NCI-H1105 treated with DMSO at 0.1 percent for 48 hours (cell line): Measurements from ENCODE around the gene MFSD2B.

Experiments
- DNase-seq: peaks from one replicate; lab custom pipeline; 2025; lab: John Stamatoyannopoulos, UW

Gene MFSD2B

DNA sequence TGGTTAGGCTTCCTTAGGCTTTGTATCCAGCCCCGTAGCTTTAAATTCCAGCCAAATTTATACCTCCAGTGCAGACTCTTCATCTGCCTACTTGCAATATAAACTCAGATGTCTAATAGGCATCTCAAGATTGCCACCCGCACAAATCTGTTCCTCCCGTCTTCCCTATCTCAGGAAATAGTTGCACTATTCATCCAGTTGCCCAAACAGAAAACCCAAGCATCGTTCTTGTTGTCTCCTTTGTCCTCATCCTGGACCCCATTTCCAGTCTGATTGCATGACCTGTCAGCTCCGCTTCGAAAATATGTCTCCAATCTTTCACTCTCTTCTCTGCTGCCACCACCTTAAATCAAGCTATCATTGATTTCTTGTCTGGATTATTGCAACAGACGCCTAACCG lies 41.9 kb downstream of the MFSD2B start:
- DNase-seq = no peak

DNA sequence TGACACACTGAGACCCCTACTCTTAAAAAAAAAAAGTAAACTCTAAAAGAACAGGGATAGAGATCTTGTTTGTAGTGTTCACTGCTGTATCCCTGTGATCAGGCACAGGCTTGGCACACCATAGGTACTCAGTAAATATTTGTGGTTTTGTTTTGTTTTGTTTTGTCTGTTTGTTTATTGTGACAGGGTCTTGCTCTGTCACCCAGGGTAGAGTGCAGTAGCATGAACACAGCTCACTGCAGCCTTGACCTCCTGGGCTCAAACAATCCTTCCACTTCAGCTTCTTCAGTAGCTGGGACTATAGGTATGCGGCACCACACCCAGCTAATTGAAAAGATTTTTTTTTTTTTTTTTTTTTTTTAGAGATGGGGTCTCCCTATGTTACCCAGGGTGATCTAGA lies 43.1 kb downstream of the MFSD2B start:
- DNase-seq = no peak

DNA sequence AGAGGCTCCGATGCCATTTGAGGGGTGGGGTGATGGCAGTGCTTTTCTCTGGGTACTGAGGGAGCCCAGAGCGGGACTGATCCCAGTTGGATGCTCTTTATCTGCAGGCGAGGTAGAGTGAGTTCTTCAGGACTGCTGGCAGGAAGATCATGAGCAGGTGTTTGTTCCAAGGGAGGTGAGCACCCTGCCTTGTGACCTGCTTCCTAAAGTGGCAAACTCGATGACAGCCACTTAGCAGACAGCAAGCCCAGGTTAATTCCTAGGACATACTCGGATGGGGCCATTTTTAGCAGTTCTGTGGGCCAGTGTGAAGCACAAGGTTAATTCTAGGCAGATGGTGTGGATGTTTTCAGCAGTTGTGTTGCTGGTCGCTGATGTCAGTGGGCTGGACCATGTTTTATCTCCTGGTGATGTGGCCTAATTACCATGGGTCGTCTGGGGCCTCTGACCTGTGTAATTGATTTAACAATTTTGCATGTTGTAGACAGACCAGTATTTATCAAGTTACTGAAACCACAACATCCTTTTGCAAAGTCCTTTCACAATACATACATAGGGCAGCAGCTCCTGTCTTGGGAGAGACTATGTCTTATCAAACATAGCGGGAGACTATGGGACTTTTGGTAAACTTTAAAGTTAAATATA lies 44.6 kb downstream of the MFSD2B start:
- DNase-seq = no peak

DNA sequence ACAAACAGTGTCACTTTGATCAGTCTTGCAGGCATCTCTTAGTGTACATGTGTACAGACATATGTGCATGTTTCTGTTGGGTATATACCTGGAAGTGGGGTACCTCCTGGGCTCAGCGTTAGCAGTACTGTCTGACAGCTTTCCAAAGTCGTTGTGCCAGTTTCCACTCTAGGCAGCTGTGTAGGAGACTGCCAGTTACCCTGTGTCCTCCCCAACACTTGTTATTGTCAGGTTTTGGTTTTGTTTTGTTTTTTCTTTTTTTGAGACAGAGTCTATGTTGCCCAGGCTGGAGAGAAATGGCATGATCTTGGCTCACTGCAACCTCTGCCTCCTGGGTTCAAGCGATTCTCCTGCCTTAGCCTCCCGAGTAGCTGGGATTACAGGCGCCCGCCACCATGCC lies 45.9 kb downstream of the MFSD2B start:
- DNase-seq = no peak

DNA sequence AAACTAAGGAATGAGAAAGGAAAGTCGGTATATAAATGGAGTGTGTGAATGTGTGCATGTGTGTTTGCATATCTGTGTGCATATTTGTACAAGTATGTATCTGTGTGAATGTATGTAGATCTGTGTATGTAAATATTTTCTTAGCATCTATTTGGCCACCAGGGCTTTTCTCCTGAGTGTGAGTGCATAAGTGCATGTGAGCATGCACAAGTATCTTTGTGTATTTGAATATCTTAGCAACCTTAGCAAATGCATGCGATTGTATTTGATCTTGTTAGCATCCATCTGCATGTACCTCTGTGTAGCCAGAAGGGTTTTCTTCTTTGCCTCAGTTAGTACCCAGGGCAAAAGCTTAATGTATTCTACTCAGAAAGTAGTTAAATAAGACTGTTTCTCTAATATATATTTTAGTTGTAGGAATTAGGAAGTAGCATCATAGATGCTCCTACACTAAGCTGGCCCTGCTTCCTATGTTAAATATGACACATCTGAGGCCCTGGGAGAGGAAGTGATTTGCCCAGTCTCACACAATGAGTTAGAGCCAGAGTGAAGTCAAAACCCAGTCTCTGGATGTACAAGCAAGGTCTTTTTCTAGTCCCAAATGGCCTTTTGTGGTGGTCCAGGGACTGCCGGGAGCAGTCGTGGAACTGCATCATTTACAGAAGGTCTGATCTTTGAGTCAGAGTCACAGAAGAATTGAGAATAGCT lies 48.8 kb downstream of the MFSD2B start:
- DNase-seq = no peak

DNA sequence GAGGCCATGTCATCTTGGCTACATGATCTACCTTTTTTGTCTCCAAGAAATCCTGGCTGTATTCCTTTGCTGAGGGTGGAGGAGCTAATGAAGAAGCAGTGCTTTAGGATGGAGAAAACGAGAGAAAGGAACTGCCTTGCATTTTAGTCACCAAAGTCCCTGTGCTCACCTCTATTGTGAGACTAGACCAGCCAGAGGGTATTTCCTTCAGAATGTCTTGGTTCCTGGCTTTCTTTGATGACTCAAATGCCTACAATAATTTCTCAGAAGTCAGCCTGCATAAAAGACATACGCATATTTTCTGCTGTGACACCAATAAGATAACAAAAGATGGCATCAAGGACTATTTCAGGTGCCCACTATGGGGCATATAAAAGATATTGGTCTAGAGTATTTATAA lies 55.5 kb downstream of the MFSD2B start:
- no peak for DNase-seq

DNA sequence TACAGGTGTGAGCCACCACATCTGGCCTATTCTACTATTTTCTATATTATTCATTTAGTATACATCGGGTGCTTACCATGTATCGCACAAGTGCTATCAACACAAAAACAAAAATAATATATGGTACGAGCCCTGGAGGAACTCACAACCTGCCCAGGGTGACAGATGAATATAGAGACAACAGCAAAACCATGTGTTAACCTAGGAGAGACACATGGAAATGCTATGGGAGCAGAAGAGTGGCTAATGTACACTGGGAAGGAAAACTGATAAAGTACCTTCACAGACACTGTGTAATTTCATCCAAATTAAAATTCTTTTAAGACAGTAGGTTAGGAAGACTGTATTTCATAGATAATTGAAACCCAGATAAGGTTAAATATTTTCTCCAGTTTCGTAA lies 62.4 kb downstream of the MFSD2B start:
- no peak for DNase-seq

DNA sequence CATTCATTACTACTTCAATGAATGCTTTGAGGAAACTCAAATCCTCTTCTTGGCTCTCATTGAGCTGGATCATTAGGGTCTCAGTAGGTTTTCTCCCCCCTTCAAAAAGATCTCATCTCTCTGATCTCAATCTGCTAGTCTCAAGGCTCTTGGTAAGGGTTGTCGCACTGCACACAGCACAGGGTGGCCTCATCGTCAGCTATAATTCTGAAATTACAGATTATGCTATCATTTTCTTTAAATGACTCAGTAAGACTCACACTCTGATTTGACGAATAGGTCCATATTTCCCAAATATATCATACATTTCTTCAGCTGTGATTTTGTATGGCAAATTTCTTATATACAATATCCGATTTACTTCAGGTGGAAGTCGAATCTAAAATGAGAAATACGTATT lies 63.9 kb downstream of the MFSD2B start:
- DNase-seq = no peak

DNA sequence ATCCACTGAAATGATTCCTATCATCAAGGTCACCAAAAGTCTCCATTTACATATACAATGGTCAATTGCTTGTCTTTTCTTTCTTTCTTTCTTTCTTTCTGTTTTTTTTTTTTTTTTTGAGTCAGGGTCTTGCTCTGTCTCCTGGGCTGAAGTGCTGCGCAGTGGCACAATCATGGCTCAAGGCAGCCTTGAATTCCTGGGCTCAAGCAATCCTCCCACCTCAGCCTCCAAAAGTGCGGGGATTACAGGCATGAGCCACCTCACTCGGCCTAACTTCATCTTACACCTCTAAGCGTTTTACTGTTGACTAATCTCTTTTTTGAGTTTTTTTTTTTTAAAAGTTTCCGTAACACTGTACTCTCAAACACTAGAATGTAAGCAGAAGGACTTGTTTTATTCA lies 65.4 kb downstream of the MFSD2B start:
- no peak for DNase-seq
